GM11168 (cell line): Measurements from ENCODE around the gene PICALM.
"Not testable (repeated sequence)": the region's sequence is repeated elsewhere in the genome, so short reads cannot be mapped to it uniquely, and the experiment has no call there.

Source experiments
- in situ Hi-C: fragments of 300-500 bp; cut with MboI; formaldehyde crosslinking; loops from one replicate; pipeline ENCODE4 v1.12.0; 2022; ENCODE audit warnings: low sequenced_read_pairs; ENCODE audit not compliant: unreplicated experiment

The PICALM gene

DNA sequence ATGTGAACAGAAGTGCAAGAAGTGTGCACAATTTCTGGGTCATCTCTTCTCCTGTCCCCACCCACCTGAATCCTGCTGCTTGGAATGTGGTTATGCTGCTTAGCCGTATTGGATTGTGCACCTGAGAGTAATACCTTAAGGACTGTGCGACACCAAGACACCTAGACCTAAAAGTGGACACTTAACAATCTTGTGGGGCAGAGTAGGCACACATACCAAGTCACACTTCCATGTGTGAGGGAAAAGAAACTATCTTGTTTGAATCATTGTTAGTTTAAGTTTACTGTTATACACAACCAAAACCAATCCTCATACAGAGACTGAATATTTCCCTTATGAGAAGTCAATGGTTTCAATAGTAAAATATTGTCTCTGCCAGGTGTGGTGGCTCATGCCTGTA, 120.0 kb downstream of the PICALM start:
- in situ Hi-C loops = no loop called here

DNA sequence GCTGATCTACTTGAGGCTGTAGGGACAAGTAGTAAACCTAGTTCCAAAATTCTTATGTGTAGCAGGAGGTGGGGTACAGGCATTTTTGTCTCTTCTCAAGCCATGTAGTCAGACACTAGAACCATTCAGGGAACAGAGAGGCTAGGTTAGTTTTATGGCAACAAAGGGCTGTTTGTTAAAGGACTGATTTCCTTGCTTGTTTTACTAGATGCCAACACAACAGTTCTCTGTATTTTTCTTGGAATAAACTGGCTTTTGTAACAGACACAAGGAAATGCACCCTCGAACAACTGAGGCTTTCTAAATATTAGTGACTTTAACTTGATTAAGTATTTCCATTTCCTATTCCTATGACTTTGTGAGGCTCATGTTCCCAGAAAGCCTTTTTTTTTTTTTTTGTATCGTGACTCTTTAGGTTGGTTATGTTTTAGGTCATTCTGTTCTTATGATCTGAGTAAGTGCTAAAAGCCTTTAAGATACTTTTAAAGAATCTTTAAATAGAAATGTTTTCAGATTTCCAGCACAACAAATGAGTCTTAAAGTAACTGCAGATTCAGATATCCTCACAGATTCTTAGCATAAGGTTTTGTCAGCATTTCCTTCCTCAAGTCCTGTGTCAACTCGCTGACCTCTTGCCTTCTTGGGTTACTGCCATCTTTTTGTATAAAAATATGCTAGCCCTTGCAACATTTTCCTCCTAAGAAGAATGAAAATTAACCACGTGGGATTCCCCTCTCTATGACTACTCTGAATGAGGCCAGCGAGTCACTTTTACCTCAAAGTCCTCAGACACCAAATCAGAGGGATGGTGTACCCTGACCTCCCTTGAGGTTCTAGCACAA, 121.2 kb downstream of the PICALM start:
- in situ Hi-C loops = no loop called here

DNA sequence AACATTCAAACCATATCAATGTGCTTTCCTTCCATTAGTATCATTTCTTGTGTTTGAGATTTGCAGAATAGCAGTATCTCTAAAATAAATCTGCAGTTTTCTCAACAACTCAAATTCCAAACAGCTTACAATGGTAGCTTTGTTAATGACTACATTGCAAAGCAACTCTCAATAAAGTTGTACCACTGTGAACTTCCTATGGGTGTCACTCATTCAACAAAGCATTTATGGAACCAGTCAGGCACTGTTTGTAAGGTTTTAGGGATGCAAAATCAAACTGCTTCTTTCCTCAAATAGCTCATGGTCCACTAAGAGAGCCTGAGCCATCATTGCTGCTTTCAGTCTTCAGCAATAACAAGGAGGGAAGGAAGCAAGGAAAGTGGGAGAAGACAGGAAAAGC, 122.7 kb downstream of the PICALM start:
- in situ Hi-C loops = no loop called here

DNA sequence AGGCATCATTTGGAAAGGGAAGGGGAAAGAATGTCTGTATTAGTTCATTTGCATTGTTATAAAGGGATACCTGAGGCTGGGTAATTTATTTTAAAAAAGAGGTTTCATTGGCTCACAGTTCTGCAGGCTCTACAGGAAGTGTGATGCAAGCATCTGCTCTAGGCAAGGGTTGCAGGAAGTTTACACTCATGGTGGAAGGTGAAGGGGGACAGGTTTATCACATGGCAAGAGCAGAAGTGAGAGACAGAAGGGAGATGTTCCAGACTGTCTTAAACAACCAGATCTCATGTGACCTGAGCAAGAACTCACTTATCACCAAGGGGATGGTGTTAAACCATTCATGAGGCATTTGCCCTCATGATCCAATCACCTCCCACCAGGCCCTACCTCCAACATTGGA, 123.1 kb downstream of the PICALM start:
- in situ Hi-C loops = no loop called here

DNA sequence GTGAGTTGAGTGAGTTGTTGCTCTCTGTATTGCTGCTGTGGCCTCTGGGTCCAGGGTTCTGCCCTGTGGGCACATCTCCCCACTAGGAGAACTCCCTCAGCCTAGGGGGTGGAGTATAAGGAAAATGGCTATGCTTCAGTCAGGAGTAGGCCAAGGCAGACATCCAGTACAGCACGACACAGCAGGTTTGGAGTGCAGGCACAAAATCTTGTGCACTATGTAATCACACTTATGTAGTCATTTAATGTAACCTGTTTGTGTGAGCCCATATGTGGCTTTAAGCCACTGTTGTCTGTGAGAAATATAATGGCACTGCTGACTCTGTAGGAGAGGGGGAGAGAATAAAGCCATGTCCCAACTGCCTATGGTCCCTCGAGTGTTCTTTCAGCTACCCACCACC, 123.6 kb downstream of the PICALM start:
- in situ Hi-C loops = no loop called here

DNA sequence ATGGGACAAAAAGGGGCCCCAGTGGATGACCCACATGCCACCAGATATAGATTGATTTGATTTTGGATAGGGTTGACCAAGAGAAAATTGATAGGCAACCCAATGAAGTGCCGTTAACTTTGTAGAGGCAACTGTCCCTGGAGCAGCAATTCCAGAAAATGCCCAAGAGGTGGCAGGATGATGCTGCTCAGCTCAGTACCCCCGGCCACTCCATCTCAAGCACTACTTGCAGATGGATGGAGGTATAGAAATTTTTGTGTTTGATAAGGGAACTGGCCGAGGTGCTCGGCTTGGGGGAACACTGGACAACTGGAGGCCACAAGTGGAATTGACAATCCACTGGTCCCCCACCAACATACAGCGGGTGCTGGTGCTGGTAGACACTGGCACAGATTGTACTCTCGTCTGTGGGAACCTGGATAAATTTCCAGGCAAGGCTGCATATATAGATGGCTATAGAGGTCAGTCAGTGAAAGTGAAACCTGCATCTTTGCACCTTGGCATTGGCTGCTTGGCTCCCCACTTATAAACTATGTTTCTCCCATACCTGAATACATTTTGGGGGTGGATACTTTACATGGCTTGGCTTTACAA, 127.4 kb downstream of the PICALM start:
- in situ Hi-C loops = no loop called here

DNA sequence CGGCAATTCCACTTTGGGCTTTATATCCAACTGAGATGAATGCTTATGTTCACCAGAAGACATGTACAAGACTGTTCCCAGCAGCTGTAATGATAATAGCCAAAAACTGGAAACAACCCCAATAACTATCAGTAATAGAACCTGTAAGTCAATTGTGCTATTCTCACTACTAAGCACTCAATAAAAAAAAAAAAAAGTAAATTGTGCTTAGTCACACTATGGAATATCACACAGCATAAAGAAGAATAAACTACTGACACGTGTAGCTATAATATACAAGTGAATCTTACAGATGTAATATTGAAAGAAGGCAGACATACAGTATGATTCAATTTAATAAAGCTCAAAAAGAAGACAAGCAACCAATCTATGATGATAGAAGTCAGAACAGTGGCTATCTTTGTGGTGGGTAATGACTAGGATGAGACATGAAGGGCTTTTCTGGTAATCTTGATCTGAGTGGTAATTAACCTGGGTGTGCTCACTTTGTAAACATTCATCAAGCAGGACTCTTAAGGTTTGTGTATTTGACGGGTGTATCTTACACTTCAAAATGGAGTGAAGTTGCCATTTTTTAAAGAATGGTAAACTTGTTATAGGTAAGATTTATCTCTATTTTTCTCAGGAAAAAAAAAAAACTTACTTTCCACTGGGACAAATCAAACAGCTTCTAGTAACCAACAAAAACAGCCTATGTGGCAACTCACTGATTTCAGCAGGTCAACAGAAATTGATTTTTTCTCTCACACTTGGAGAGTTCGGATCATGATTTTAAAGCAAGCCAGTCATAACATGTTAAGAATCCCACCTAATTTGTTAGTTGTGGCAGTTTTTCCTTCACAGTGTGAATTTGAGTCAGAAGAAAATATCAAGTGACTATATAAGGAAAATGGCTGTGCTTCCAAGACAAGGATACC, 129.5 kb downstream of the PICALM start:
- in situ Hi-C loops = no loop called here

DNA sequence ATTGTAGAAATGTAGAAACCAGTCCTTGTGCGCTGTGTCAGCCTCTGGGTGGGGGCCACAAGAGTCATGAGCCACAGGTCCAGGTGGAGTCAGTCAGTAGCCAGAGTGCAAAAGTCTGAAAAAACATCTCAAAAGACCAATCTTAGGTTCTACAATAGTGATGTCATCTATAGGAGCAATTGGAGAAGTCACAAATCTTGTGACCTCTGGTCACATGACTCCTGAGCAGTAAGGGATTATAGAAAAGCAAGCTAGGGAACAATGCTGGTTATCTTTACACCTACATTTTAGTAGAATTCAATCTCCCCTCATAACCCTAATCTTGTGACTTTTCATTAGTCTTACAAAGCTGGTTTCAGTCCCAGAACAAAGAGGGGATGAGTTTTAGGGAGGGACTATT, 131.0 kb downstream of the PICALM start:
- in situ Hi-C loops = no loop called here

DNA sequence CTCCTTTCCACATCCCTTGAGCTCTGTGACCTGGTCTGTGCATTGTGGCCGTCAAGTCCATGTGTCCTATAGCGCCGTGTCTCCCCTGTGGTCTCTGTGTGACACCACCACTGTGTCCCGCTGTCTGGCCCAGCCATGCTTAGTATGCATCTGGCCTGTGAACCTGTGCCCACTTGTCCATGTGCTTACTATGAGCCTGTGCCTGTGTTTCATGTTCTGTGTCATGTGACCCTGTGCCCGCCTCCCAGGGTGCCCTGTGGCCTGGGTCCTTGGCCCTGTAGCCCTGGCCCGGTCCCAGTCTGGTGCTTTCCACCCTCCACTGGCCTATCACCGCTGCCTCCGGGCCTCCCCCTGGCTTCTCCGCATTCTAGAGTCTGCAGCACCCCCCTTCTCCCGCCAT, 133.1 kb downstream of the PICALM start:
- in situ Hi-C loops = no loop called here

DNA sequence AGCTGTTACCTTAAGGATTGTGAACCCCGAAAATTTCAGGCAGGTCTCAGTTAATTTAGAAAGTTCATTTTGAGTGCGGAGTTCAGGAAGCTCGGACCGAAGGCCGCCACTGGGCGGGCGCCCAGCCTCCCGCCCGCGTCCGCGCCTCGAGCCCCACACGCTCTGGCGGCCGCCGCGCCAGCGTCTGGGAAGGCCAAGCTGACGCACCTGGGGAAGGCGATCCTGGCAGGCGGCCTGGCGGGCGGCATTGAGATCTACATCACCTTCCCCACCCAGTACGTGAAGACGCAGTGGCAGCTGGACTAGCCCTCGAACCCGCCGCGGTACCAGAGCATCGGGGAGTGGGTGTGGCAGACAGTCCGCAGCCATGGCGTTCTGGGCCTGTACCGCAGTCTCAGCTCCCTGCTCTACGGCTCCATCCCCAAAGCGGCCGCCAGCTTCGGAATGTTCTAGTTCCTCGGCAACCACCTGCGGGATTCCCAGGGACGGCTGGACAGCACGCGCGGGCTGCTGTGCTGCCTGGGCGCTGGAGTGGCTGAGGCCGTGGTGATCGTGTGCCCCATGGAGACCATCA, 134.2 kb downstream of the PICALM start:
- in situ Hi-C loops = no loop called here

DNA sequence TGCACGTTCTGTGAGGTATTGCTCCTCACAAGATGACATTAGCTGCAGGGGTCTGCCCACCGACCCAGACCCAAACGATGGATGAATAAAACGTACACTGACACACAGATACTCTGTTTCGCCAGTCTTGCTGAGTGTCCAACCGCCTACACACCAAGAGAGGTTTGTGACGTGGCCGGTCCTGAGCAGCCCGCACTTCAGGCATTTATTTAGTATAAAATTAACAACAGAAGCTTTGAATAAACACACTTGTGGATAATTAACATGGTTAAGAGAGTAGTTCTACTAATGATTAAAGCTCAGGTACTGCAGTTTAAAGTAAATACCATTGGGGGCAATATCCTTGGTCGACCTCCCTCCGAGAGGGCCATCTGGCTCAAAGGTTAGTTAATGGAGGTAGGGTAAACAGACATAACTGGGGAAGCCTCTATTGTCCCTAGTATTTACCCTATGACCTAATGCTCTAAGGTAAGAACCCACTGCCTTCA, 138.0 kb downstream of the PICALM start:
- in situ Hi-C loops = no loop called here

DNA sequence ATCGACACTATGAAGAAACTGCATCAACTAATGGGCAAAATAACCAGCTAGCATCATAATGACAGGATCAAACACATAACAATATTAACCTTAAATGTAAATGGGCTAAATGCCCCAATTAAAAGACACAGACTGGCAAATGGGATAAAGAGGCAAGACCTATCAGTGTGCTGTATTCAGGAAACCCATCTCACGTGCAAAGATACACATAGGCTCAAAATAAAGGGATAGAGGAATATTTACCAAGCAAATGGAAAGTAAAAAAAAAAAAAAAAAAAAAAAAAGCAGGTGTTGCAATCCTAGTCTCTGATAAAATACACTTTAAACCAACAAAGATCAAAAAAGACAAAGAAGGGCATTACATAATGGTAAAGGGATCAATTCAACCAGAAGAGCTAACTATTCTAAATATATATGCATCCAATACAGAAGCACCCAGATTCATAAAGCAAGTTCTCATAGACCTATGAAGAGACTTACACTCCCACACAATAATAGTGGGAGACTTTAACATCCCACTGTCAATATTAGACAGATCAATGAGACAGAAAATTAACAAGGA, 142.2 kb downstream of the PICALM start:
- in situ Hi-C loops = not testable (repeated sequence)

DNA sequence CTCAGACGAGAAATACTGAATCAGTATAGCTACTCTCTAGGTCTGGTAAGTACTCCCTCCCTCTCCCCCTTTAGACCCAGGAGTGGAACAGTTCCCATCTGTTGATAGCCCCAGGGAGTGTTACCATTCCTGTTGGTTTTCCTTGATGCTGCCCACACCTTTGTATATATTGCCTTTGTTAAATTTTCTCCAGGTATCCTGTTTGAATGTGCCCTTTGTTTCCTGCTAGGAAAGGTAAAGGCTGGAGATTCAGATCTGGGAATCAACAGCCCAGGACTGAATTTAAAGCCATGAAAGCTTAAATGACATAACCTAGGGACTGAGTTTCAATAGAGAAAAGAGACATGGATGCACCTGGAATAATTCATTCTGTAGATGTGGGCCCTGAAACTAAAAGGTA, 145.4 kb downstream of the PICALM start:
- in situ Hi-C loops = no loop called here

DNA sequence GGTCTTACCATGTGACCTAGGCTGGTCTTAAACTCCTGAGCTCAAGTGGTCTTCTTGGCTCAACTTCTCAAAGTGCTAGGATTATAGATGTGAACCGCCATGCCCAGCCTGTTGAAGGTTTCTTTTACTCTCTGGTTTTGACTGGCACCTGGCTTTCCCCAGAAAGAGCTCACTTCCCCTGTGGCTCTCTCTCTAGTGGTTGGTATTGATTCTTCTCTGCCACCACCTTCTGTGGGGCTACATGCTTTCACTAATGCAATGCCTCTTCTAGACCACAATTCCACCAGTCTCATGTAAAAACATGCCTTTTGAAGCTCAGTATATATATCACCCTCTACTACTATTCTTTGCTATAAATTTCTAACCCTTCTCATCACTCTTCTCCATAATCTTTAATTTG, 146.5 kb downstream of the PICALM start:
- in situ Hi-C loops = no loop called here

DNA sequence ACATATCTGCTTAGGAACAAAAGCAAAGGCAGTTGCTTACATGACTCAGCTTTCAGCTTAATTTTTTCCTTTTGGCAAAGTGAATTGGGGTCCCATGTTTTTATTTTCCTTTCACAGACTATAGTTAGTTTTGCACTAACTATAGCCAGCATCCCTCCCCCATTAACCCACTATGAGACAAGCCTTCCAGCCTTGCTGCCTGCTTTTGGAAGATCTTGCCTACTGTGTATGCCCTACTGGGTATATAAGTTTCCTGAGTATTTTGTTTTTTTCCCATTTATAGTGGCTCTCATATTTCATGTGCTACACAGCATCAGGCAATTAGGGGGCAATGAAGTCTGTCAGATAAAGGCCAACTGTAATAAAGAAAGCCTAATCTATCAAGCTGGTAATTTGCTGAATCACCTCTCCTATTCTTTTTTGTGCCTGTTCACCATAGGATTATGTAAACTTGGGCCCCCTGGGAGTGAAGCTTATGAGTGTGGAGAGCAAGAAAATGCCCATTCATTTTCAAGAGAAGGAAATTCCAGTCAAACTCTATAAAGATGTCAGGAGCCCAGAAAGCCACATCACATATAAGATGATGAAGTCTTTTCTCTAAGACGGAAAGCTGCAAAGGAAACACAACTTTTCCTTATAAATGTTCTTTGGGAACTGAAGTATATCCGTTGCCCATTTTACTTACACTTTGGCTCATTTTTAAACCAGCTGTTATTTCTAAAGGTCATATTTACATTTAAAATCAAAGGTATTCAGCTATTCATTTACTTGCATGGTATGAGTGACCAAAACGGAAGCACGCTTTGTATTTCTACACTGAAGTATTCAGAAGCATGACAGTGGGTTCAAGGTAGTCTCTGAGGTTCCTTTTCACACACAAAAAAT, 149.7 kb downstream of the PICALM start:
- in situ Hi-C loops = no loop called here

DNA sequence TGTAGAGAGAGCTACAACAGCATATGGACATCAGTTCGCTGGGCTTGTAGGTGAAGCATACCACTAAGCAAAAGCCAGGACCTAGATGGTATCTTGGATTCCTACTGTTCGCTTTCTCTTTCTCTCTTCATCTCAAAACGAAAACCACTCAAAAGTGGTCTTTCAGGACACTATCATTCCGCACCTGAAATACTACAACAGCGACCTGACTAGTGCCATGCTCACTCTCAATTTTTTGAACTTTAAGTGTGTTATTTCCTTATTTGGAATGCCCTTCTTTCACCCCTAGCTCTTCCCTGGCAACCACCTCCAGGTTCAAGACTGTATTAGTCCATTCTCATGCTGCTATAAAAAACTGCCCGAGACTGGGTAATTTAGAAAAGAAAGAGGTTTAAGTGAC, 154.5 kb downstream of the PICALM start:
- in situ Hi-C loops = no loop called here

DNA sequence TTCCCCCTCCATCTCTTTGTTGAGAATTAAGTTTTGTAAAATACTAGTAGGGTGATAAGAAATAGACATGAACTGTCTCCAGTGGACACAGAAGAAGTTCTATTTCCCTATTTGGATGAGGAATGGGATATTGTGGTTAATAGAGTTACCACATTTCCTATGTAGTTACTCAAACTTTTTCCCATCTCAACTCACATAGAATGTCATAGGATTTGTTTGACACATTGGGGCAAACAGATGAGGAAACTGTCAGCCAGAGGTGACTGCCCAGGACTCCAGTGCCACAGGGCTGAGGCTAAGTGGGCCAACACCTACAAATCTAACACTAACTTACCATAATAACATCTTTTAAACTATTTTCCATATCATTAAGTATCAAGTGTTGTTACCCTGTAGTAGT, 155.4 kb downstream of the PICALM start:
- in situ Hi-C loops = no loop called here

DNA sequence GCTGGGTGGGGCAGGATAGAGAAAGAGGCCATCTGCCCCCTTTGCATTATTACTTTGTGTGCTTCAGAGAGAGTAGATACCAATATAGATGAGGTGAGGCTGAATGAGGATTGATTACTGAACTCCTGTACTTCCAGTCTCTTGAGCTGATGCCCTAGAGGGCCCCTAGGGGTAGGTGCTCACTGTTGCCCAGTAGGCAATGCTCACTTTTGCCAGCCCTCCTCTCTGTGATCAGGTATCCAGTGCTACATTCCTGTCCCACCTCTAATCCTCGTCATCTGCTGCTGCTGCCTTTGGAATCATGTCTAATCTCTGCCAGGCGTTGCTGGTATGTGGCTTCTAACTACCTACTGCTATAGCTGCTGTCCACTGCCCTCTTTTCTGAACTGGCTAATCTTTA, 156.5 kb downstream of the PICALM start:
- in situ Hi-C loops = no loop called here
